Measurements from ENCODE around the gene STEAP3.

STEAP3 gene

GRCh38 chr2:119230219-119231185, 6.9 kb downstream of the STEAP3 start:
- Histone ChIP-seq H3K36me3 (ENCODE audit: control insufficient read depth, insufficient read depth, low read length) (peaks cover 3% of the 10 kb centered on the region), H3K9me3 (ENCODE audit: control insufficient read depth, insufficient read depth, low read length) (no peaks in the 10 kb centered on the region), H3K4me1 (ENCODE audit: control insufficient read depth, insufficient read depth, low read length) (peaks cover 6% of the 10 kb centered on the region), H3K27me3 (ENCODE audit: control insufficient read depth, insufficient read depth, low read length) (peaks cover 4% of the 10 kb centered on the region), H3K9ac (ENCODE audit: low read depth, low read length) (no peak overlapping the region), H3K4me3 (ENCODE audit: low read depth, low read length) (no peak overlapping the region)

GRCh38 chr2:119231975-119232665, 8.5 kb downstream of the STEAP3 start:
- no peak overlapping the region for H3K9ac ChIP-seq (ENCODE audit: low read depth, low read length)
- no peaks in the 10 kb centered on the region for H3K27me3 ChIP-seq (ENCODE audit: control insufficient read depth, insufficient read depth, low read length)
- no peaks in the 10 kb centered on the region for H3K9me3 ChIP-seq (ENCODE audit: control insufficient read depth, insufficient read depth, low read length)
- H3K36me3 ChIP-seq (ENCODE audit: control insufficient read depth, insufficient read depth, low read length): peaks cover 3% of the 10 kb centered on the region
- peaks cover 6% of the 10 kb centered on the region for H3K4me1 ChIP-seq (ENCODE audit: control insufficient read depth, insufficient read depth, low read length)
- no peak overlapping the region for H3K4me3 ChIP-seq (ENCODE audit: low read depth, low read length)

GRCh38 chr2:119232666-119232993, 9.0 kb downstream of the STEAP3 start:
- Histone ChIP-seq H3K36me3 (ENCODE audit: control insufficient read depth, insufficient read depth, low read length) (peaks cover 3% of the 10 kb centered on the region), H3K9me3 (ENCODE audit: control insufficient read depth, insufficient read depth, low read length) (no peaks in the 10 kb centered on the region), H3K4me1 (ENCODE audit: control insufficient read depth, insufficient read depth, low read length) (peaks cover 6% of the 10 kb centered on the region), H3K4me3 (ENCODE audit: low read depth, low read length) (no peak overlapping the region), H3K9ac (ENCODE audit: low read depth, low read length) (no peak overlapping the region), H3K27me3 (ENCODE audit: control insufficient read depth, insufficient read depth, low read length) (no peaks in the 10 kb centered on the region)

- Histone ChIP-seq H3K9ac (ENCODE audit: low read depth, low read length) (no peak overlapping the region), H3K4me3 (ENCODE audit: low read depth, low read length) (no peak overlapping the region), H3K9me3 (ENCODE audit: control insufficient read depth, insufficient read depth, low read length) (no peaks in the 10 kb centered on the region), H3K36me3 (ENCODE audit: control insufficient read depth, insufficient read depth, low read length) (peaks cover 3% of the 10 kb centered on the region), H3K4me1 (ENCODE audit: control insufficient read depth, insufficient read depth, low read length) (peaks cover 6% of the 10 kb centered on the region), H3K27me3 (ENCODE audit: control insufficient read depth, insufficient read depth, low read length) (no peaks in the 10 kb centered on the region)
These were observed 9.8 kb downstream of the STEAP3 start for GRCh38 chr2:119233326-119234020.

- Histone ChIP-seq H3K9ac (ENCODE audit: low read depth, low read length) (no peak overlapping the region), H3K4me1 (ENCODE audit: control insufficient read depth, insufficient read depth, low read length) (peaks cover 6% of the 10 kb centered on the region), H3K36me3 (ENCODE audit: control insufficient read depth, insufficient read depth, low read length) (no peaks in the 10 kb centered on the region), H3K4me3 (ENCODE audit: low read depth, low read length) (no peak overlapping the region), H3K9me3 (ENCODE audit: control insufficient read depth, insufficient read depth, low read length) (no peaks in the 10 kb centered on the region), H3K27me3 (ENCODE audit: control insufficient read depth, insufficient read depth, low read length) (no peaks in the 10 kb centered on the region)
These were observed 10.7 kb downstream of the STEAP3 start for GRCh38 chr2:119234021-119235019.

- peaks cover 11% of the 10 kb centered on the region for H3K4me1 ChIP-seq (ENCODE audit: control insufficient read depth, insufficient read depth, low read length)
- H3K9me3 ChIP-seq (ENCODE audit: control insufficient read depth, insufficient read depth, low read length): no peaks in the 10 kb centered on the region
- H3K27me3 ChIP-seq (ENCODE audit: control insufficient read depth, insufficient read depth, low read length): no peaks in the 10 kb centered on the region
- no peaks in the 10 kb centered on the region for H3K36me3 ChIP-seq (ENCODE audit: control insufficient read depth, insufficient read depth, low read length)
- H3K9ac ChIP-seq (ENCODE audit: low read depth, low read length): no peak overlapping the region
- no peak overlapping the region for H3K4me3 ChIP-seq (ENCODE audit: low read depth, low read length)
These were observed 13.2 kb downstream of the STEAP3 start for GRCh38 chr2:119236796-119237195.

GRCh38 chr2:119240311-119241204, 16.9 kb downstream of the STEAP3 start:
- no peak overlapping the region for H3K4me3 ChIP-seq (ENCODE audit: low read depth, low read length)
- H3K36me3 ChIP-seq (ENCODE audit: control insufficient read depth, insufficient read depth, low read length): peaks cover 2% of the 10 kb centered on the region
- peaks cover 6% of the 10 kb centered on the region for H3K4me1 ChIP-seq (ENCODE audit: control insufficient read depth, insufficient read depth, low read length)
- H3K9ac ChIP-seq (ENCODE audit: low read depth, low read length): peak overlapping the region; percentile 37
- no peaks in the 10 kb centered on the region for H3K9me3 ChIP-seq (ENCODE audit: control insufficient read depth, insufficient read depth, low read length)
- no peaks in the 10 kb centered on the region for H3K27me3 ChIP-seq (ENCODE audit: control insufficient read depth, insufficient read depth, low read length)

- H3K36me3 ChIP-seq (ENCODE audit: control insufficient read depth, insufficient read depth, low read length): peaks cover 4% of the 10 kb centered on the region
- no peaks in the 10 kb centered on the region for H3K9me3 ChIP-seq (ENCODE audit: control insufficient read depth, insufficient read depth, low read length)
- H3K27me3 ChIP-seq (ENCODE audit: control insufficient read depth, insufficient read depth, low read length): no peaks in the 10 kb centered on the region
- no peak overlapping the region for H3K9ac ChIP-seq (ENCODE audit: low read depth, low read length)
- no peak overlapping the region for H3K4me3 ChIP-seq (ENCODE audit: low read depth, low read length)
- peaks cover 6% of the 10 kb centered on the region for H3K4me1 ChIP-seq (ENCODE audit: control insufficient read depth, insufficient read depth, low read length)
These were observed 17.5 kb downstream of the STEAP3 start for GRCh38 chr2:119241205-119241532.

GRCh38 chr2:119242276-119243119, 18.9 kb downstream of the STEAP3 start:
- H3K4me1 ChIP-seq (ENCODE audit: control insufficient read depth, insufficient read depth, low read length): peaks cover 6% of the 10 kb centered on the region
- H3K36me3 ChIP-seq (ENCODE audit: control insufficient read depth, insufficient read depth, low read length): peaks cover 8% of the 10 kb centered on the region
- no peak overlapping the region for H3K9ac ChIP-seq (ENCODE audit: low read depth, low read length)
- no peaks in the 10 kb centered on the region for H3K9me3 ChIP-seq (ENCODE audit: control insufficient read depth, insufficient read depth, low read length)
- no peak overlapping the region for H3K4me3 ChIP-seq (ENCODE audit: low read depth, low read length)
- no peaks in the 10 kb centered on the region for H3K27me3 ChIP-seq (ENCODE audit: control insufficient read depth, insufficient read depth, low read length)

- Histone ChIP-seq H3K27me3 (ENCODE audit: control insufficient read depth, insufficient read depth, low read length) (no peaks in the 10 kb centered on the region), H3K9ac (ENCODE audit: low read depth, low read length) (no peak overlapping the region), H3K36me3 (ENCODE audit: control insufficient read depth, insufficient read depth, low read length) (peaks cover 16% of the 10 kb centered on the region), H3K4me1 (ENCODE audit: control insufficient read depth, insufficient read depth, low read length) (peaks cover 6% of the 10 kb centered on the region), H3K9me3 (ENCODE audit: control insufficient read depth, insufficient read depth, low read length) (no peaks in the 10 kb centered on the region), H3K4me3 (ENCODE audit: low read depth, low read length) (no peak overlapping the region)
These were observed 20.0 kb downstream of the STEAP3 start for GRCh38 chr2:119243621-119244020.

All from iPS-15b (cell line).